HG03064 (cell line): ENCODE data around the gene KRTAP22-2.

ENCODE experiments used
- ATAC-seq: cut with Tn5 transposase; IDR thresholded peaks from one replicate; pipeline ENCODE4 v1.9.1; 2021; ENCODE audit warnings: low read depth; ENCODE audit not compliant: unreplicated experiment

Gene KRTAP22-2

DNA sequence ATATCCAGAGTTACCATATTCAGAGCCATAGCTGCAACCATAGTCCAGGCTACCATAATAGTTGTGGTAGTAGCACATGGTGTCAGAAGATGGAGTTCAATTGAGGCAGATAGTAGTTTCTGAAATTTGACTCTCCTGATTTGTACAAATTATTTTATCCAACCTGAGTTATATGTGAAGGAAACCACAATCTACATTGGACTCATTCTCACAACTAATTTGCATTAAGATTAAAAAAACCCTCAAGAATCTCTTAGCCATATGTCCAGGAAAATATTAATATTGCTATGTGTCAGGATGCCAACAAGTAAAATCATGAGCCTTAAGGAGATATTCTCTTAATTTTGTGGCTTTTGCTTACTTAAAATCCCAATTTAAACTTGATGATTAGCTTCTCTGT is at the start of gene KRTAP22-2:
Gene KRTAP22-2, minus strand, starts transcription at position 101 of the 400 bp plus-strand sequence.
- no peak for ATAC-seq

DNA sequence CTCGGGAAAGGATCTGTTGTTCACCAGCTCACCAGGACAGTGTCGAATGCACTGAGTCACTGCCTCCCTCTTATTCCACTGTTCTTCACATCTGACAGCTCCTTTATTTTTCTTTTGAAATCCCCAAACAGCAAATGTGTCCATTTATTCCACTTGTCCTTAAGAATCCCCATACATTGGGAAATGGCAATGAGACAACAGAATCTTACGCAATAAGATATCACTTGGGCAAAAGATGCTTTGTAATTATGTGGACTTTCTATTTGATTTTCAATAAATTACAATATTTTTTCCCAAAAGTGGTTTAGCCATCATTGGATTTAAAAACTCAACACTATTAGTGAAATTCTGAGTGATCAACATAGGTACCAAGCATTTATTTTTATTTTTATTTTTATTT is 48.5 kb upstream of the KRTAP22-2 start:
- ATAC-seq = no peak

DNA sequence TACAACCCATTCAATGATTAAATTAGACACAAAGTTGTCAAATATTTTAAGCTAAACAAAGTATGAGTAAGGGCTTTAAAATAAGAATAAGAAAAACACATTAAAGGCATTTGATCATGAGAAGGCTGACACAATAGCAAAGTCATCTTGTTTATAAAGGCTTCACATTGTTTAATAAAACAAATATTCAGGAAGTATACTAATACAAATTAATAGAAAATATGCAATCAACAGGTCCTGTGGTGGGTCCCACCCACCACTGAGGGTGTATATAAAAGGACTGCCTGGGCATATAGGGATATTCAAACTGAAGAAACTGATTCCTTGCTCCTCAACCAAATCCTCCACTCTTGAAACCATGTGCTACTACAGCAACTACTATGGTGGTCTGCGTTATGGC is 44.7 kb upstream of the KRTAP22-2 start, which contains the start of gene KRTAP20-2:
Gene KRTAP20-2, plus strand, starts transcription at position 301 of the 400 bp plus-strand sequence. Its CDS starts 58 bp downstream, at position 359.
- no peak for ATAC-seq

DNA sequence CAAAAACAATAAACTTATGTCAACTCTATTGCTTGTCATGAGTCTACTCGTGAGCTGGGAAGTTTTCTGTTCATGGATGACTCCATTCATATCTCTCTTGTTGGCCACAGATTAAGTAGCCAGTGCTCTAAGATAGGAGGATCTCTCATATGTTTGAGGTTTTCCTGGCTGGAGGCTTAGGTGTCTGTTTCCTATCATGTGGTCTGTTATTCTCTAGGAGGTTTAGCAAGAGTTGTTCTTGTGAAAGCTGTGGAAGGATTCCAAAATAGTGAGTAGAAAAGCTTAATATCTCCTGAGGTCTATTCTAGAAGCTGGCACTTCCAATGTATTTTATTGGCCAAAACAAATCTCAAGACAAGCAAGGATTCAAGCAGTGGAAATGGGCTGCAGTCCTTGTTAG is 39.0 kb upstream of the KRTAP22-2 start:
- ATAC-seq = no peak

- no peak for ATAC-seq
Observed at GRCh38 chr21:30628109-30628508, 37.9 kb upstream of the KRTAP22-2 start.

DNA sequence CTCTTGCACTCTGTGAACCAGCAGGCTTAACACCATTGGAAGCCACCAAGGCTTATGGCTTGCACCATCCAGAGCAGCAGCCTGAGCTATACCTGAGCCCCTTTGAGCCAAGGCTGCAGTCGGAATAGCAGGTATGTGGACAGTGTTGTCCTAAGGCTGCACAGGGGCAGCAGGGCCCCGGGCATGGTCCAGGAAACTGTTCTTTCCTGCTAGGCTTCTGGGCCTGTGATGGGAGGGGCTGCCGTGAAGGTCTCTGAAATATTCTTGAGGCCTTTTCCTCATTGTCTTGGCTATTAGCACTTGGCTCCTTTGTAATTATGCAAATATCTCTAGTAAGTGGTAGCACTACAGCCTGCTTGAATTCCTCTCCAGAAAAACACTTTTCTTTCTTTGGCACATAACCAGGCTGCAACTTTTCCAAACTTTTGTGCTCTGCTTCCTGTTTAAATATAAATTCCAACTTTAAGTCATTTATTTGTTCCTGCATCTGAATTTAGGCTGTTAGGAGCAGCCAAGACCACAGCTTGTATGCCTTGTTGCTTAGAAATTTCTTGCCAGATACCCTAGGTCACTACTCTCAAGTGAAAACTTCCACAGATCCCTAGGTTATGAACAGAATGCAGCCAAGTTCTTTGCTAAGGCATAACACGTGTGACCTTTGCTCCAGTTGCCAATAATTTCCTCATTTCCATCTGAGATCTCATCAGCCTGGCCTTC is 35.4 kb upstream of the KRTAP22-2 start:
- ATAC-seq = no peak

DNA sequence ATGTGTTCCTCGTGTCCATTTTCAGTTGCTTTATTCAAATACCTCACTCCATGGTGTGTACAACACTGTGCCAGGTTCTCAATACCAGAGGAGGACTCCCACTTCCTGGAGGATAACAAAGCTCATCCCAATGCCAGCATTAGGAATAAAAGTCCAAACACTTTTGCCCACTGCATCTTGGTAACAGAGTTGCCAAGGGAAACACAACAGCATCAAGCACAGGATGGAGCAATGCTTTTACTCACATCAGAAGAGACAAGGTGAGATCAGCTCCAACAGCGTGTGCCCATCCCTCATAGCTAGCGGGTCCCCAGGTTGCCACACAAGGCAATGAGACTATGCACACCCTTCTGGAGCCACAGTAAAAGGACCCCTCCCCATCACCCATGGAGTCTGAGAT is 33.2 kb upstream of the KRTAP22-2 start:
- no peak for ATAC-seq

DNA sequence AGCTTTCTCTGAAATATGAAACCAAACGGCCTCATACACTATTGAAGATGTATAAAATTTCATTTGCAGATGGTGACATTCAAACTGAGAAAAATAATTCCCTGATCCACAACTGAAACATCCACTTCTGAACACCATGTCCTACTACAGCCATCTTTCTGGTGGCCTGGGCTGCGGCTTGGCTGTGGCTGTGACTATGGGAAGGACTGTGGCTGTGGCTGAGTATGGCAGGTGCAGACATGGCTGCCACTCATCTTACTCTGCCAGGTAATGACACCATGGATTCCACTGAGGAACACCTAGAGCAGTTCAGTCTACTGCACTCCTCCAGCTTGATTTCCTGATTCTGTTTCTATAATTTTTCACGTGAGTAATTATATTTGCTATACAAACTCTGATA is 30.3 kb upstream of the KRTAP22-2 start, which contains the start of gene KRTAP20-4:
Gene KRTAP20-4, plus strand, starts transcription at position 106 of the 400 bp plus-strand sequence.
- ATAC-seq = no peak

GRCh38 chr21:30620080-30620479 is 29.9 kb upstream of the KRTAP22-2 start:
- ATAC-seq = no peak

DNA sequence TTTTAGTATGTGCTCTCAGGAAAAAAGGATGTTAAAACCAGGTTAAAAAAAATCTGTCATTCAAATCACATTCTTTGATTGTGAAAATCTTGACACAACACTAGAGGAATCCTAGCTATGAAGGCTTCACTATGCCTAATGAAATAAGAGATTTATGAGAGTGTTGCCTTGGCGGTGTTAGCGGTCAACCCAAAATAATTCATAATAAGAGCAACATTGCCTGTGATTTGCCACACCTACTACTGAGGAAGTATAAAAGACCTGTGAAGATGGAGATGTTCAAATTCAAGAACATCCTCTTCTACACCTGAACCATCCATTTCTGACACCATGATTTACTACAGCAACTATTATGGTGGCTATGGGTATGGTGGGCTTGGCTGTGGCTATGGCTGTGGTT is 25.9 kb upstream of the KRTAP22-2 start, which contains the start of gene KRTAP20-1:
Gene KRTAP20-1, plus strand, starts transcription at position 301 of the 400 bp plus-strand sequence. Its CDS starts 30 bp downstream, at position 331.
- no peak for ATAC-seq

DNA sequence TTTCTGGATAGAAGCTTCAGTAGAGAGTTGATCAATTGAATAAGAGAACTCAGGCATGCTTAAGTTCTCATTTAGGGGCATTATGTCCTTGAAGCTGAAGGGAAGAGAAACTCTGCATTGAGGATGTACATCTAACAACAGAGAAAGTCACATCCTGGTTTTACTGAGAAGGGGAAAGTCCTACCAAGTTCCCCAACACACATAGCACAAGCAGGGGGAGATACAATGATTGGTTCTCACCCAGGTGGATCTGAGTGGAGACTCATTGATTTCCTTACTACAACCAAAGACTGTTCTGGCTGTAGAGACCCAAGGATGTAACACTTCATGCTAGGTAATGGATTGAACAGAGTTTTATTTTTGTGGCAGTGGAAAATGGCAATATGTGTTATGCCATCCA is 25.0 kb upstream of the KRTAP22-2 start:
- ATAC-seq = no peak

DNA sequence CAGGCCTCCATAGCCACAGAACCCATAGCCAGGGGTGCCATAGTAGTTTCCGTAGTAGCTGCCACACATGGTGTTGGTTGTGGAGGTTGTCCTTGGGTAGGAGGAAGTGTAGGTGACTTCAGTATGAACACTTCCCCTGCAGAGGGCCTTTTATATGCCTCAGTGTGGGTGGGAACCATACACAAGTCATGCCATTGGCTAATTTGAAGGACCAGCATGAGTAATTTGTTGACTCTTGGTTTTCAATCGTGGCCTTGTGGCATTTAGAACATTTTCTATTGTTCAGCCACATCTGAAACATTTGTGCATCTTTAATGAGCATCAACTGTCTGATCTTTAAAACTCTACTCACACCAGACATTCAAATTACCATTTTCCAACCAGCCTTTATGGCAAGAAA is 23.6 kb upstream of the KRTAP22-2 start, which contains the start of gene KRTAP6-1:
Gene KRTAP6-1, minus strand, starts transcription at position 95 of the 400 bp plus-strand sequence. Its CDS starts 26 bp downstream, at position 69.
- no peak for ATAC-seq

- ATAC-seq = no peak
Observed at GRCh38 chr21:30612132-30612531, 21.9 kb upstream of the KRTAP22-2 start.

DNA sequence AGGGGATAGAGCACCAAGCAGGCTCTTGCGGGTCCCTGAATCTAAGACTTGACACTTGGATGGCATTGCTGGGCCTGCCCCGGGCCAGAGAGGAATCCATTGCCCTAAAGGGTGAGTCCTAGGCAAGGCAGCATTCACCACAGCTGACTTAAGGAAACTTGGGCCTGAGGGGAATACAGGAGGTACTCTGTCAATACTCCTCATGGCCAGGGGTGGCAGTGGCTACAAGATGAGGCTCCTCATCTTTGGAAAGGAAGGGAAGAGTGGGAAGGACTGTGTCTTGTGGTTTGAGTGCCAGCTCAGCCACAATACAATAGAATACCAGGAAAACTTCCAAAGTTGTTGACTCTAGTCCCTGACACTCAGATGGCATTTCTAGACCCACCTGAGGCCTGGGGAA is 15.8 kb upstream of the KRTAP22-2 start:
- ATAC-seq = no peak

- ATAC-seq = no peak
Observed at GRCh38 chr21:30600787-30601186, 10.6 kb upstream of the KRTAP22-2 start, which contains the start of gene KRTAP22-1. TSS of gene KRTAP22-1 (plus strand) at chr21:30601087.

DNA sequence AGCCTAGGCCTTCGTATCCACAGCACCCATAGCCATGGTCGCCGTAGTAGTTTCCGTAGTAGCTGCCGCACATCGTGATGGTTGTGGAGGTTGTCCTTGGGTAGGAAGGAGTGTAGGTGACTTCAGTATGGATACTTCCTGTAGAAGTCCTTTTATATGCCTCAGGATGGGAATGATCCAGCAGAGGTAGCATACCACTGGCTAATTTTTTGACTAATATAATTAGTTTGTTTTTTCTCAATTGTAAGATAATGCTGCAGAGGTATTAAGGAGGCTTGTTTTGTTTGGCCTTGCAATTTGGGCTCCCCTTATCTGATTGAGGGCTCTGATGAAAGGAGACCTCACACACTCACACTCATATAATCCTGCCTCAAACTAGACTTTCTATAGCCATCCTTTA is 8.6 kb upstream of the KRTAP22-2 start, which contains the start of gene KRTAP6-2:
Gene KRTAP6-2, minus strand, starts transcription at position 101 of the 400 bp plus-strand sequence. Its CDS starts 28 bp downstream, at position 73.
- no peak for ATAC-seq

- ATAC-seq = no peak
Observed at GRCh38 chr21:30592140-30592539, 1.9 kb upstream of the KRTAP22-2 start, which contains the start of gene KRTAP6-3. TSS of gene KRTAP6-3 (plus strand) at chr21:30592440. CDS start at chr21:30592446, 6 bp downstream.

- ATAC-seq = no peak
Observed at GRCh38 chr21:30582870-30583269, 7.3 kb downstream of the KRTAP22-2 start.

DNA sequence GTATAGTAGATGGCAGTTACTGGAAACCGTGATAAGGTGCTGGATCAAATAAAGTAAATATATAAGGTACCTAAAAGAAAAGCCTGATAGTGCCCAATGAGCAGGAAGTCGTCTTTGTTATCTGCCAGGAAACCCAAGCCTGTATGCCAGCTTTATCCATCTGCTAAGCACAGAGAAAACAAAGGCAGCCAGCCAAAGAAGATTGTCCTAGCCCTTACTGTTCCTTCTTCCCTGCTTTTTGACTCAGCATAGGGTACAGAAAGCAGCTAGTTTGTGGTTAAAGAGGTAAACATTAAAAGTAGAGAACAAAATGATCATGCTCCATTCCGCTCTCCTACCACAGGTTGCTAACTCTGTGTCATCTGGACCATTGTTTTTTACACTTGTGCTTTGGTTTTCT is 10.1 kb downstream of the KRTAP22-2 start:
- ATAC-seq = no peak

DNA sequence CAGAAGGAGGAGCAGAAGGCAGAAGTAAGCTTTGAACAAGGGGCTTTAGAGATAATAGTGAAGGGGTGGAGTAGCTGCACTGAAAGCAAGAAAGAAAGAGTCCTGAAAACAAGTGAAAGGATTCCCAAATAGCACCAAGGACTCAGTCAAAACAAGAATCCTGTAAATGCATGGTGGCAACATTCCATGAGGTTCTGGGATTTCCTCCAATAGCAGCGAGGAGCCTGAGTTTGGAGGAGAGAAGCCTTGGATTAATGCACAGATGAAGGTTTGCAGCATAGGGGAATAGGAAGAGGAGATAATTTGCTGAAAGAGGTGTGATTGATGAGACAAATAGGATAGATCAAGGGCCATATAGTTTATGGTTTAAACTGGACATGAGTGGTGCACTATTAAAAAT is 10.9 kb downstream of the KRTAP22-2 start:
- ATAC-seq = no peak

- no peak for ATAC-seq
Observed at GRCh38 chr21:30577766-30578165, 12.4 kb downstream of the KRTAP22-2 start.

- no peak for ATAC-seq
Observed at GRCh38 chr21:30567617-30568016, 22.6 kb downstream of the KRTAP22-2 start.
